Left kidney (tissue), 2 donors: ENCODE data around the gene HAGHL. TPM values are rescaled to one million over a fixed set of nuclear protein-coding genes. Genes with fewer than 3 reads are reported as not detected.

Source experiments
- DNase-seq: peaks from one replicate; pipeline ENCODE4 v3.0.0-alpha.2; 2013
- polyA plus RNA-seq: library from polyadenylated mRNA; unstranded; fragments of 120-200 nt; gene quantifications from one replicate; pipeline ENCODE4 v1.2.1, GENCODE V29; 2013; ENCODE audit not compliant: insufficient read length

The HAGHL gene
- polyA plus RNA-seq, 1 donor: 3.3 TPM

DNA sequence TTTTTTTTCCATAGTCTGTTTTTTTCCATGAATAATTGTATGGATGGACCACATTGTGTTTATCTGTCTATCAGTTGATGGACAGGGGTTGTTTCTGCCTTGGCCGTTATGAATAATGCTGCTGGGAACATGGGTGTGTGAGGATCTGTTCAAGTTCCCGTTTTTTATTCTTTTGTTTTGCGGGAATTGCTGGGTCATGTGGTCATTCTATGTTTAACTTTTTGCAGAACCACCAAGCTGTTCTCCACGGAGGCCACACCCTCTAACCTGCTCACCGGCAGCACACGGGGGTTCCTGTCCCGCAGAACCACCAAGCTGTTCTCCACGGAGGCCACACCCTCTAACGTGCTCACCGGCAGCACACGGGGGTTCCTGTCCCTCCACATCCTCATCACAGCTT, 27.8 kb downstream of the HAGHL start:
- DNase-seq: no peak

DNA sequence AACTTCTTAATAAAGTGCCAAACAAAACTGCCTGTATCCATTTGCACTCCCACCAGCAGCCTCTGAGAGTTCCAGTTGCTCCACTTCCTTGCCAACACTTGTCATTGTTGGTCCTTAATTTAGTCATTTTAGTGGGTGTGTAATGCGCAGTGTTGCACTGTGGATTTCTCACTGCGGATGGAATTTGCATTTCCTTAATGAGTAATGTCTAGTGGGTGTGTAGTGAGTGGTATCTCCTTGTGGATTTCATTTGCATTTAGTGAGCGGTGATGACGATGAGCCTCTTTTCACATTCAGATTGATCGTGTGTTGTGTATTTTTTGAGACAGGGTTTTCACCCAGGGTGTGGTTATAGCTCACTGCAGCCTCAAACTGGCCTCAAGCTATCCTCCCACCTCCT, 29.5 kb downstream of the HAGHL start:
- no peak for DNase-seq

DNA sequence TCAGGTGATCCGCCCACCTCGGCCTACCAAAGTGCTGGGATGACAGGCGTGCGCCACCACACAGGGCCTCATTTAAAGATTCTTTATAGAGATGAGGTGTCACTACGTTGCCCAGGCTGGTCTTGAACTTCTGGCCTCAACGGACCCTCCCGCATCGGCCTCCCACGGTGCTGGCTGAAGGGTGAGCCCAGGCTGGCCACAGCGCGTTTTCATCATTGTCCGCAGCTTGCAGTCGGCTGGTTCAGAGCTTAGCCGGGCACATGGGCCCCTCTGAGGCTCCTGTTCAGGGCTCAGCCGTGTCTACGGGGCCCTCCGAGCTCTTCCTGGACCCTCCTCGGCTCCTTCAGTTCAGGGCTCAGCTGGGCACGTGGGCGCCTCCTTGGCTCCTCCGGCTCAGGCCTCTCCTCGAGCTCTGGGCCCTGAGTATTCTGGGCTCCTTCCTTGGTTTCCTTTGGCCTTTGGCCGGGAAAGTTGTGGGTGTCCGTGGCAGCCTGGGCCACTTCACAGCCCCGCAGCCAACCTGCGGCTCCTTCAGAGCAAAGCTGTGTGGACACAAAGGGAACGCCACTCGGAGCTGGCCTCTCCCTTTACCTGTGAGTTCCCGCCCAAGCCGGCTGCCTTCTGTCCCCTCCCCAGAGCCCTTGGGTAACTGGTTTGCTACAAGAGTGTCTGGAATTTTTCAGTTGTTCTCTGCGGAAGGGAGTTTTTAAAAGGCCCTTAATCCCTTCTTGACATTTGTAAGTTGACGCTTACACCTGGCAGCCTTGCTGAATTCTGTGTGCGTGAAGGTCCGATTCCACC, 32.4 kb downstream of the HAGHL start:
- no peak for DNase-seq

DNA sequence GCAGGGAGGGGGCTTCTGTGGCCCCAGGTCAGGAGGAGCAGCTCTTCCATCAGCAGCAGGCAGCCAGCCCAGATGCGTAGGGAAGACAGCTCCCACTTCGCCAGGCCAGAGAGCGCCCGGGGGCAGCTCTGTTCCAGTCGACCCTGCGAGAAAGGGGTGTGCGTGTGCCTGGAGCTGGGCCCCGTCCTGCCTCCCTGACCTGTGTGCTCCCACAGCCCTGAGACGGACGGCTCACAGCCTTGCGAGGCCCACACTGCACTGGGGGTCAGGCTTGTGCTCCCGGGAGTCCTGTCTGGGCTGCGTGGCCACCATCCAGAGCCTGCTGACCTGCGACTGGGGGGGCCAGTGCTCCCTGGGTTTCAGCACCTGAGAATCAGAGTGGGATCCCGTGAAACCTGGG, 33.2 kb downstream of the HAGHL start:
- no peak for DNase-seq

DNA sequence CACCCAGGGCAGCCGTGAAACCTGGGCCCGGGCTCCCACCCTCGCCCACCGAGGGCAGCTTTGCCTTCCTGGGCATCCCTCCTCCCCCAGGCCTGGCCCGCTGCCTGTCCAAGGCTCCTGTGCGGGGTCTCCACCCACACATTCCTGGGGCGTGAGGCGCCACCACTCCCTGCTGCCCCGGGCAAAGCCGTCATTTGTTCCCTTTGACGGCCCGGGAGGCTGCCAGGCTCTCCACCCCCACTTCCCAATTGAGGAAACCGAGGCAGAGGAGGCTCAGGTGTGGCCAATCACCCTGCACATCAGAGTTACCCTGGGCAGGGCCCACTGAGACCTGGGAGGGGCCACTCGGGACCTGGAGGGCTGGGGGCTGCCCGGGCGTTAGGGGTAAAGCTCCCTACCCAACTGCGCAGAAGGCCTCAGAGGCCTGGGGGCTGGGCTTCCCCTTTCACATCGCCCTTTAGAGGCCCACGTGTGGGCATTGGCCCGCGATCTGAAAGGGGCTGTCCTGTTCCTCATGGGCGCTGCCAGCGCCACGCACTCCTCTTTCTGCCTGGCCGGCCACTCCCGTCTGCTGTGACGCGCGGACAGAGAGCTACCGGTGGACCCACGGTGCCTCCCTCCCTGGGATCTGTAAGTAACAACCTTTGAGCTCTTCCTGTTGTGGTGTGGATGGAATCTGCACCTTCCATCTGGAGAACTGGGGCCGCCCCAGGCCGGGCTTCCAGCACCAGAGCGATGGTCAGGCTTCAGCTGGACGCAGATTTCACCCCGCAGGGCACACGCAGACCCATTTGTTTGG, 33.8 kb downstream of the HAGHL start, which contains the start of gene MSLN:
TSS of gene MSLN (plus strand) at position 190 of the 799 bp plus-strand sequence. CDS start 1,947 bp downstream, outside the sequence.
- DNase-seq: no peak

DNA sequence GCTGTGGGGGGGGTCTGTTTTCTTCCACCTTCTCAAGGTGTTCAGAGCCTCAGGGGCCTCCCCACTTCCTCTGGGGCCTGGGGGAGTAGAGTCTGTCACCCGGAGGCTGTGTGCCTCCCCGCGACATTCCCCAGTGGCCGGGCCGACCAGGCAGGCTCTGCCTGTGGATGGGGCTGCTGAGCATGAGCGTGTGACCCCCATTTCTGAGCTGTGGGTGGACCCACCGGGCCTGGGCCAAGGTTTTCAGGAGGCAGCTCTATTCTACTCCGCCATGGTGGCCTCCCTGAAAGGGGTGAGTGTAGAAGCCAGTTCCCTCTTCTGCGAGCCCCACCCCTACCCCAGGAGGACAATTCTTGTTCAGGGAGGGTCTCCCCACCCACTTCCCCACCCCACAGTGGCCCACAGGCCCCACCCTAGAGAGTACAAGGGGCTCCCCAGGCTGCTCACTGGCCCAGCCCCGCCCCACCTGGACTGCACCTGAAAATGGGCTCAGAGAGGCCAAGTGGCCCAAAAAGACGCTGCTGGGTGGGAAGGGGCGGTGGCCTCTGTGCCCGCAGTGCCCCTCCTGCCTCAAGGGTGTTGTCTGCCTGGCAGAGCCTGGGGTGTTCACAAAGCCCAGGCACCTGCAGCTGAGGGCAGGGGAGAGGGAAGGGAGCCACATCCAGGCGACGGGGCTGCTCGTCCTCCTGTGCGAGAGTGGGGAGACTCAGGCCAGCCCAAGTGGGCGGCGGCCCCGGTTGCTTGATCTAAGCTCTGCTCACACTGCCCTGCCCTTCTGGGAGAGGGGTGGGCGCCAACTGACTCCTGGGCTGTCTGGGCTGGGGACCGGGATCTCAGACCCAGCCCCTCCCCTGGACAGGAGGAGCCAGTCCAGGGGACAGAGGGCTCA, 35.0 kb downstream of the HAGHL start:
- DNase-seq: no peak

DNA sequence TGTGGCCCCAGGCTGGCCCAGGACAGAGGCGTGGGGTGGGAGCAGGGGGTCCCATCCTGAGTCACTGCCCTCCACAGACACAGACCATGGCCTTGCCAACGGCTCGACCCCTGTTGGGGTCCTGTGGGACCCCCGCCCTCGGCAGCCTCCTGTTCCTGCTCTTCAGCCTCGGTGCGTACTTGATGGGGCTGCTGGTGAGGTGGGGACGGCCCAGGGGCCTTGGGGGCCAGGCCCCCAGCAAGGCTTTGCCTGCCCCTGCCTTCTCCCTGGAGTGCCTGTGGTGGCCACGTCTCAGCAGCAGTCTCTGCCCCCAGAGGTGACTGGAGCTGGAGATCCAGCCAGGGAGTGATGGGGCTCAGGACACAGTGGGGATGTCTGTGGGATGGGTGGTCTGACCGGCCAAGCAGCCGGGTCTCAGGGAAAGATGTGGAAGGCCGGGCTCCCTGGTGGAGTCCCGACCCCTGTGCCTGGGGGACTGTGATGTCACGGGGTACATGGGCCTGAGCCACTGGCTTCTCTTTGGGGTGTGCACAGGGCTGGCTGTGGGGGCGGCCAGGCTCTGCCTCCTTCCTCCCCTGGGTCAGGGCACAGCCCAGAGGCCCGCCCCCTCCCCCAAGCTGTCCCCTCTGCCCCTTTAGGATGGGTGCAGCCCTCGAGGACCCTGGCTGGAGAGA, 35.8 kb downstream of the HAGHL start:
- DNase-seq: no peak

DNA sequence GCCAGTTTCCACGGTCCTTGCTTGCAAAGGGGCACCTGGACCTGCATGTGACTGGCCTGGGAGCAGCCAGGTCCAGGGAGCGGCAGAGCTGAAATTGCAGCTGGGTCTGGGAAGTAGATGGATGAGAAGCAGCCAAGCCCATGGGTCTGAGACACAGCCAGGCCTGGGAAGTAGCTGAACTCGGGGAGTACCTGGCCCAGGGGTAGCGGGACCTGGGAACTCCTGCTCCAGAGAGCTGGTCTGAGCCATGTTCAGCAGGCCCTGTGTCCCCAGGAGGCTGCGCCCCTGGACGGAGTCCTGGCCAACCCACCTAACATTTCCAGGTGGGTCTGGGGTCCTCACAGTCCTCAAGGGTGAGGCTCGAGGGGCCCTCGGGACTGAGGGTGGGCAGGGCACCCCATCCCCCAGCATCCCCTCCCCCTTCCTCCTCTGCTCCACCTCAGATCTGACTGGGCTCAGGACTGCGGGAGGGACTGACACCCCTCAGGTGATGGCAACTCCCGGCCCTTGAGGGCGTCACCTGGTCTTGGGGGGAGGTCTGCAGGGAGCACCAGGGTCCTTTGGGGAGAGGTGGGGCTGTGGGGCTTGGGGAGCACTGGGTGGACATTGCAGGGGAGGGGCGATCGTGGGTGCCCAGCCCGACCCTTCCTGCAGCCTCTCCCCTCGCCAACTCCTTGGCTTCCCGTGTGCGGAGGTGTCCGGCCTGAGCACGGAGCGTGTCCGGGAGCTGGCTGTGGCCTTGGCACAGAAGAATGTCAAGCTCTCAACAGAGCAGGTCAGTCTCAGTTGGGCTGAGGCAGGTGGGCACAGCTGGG, 36.7 kb downstream of the HAGHL start:
- DNase-seq: no peak

DNA sequence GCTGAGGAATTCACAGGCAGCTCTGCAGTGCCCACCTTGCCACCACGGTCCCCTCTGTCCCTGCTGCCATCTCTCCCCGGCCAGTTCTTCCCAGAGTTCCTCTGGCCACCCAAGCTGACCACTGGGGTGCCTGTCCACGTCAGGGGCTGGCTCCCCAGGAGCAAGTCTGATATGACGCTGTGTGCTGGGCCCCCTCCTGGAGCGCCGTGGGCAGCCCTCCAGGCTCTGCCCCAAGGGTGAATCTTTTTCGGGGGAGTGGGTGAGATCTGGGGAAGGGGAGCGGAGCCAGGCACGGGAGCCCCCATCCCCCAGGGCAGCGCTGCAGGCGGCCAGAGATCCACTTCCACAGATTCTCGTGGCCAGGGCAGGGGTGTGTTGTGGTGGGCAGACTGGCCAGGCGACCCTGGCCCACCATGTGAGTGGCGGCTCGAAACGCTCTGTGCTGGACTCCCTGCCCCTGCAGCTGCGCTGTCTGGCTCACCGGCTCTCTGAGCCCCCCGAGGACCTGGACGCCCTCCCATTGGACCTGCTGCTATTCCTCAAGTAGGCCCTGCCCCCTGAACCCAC, 37.4 kb downstream of the HAGHL start:
- DNase-seq: no peak

DNA sequence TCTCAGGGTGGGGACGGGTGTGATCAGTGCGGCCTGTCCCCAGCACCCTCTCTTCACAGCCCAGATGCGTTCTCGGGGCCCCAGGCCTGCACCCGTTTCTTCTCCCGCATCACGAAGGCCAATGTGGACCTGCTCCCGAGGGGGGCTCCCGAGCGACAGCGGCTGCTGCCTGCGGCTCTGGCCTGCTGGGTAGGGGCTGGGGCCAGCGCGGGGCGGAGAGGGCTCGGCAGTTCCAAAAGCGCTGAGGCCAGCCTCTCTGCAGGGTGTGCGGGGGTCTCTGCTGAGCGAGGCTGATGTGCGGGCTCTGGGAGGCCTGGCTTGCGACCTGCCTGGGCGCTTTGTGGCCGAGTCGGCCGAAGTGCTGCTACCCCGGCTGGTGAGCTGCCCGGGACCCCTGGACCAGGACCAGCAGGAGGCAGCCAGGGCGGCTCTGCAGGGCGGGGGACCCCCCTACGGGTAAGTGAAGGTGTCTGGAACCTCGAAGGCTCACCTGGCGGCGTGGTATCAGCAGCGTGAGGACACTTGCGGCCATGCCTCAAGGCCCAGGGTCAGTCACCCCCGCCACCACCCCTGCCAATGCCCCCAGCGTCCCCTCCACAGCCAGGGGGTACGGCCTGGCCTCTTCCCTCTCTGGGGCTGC, 38.1 kb downstream of the HAGHL start:
- no peak for DNase-seq

DNA sequence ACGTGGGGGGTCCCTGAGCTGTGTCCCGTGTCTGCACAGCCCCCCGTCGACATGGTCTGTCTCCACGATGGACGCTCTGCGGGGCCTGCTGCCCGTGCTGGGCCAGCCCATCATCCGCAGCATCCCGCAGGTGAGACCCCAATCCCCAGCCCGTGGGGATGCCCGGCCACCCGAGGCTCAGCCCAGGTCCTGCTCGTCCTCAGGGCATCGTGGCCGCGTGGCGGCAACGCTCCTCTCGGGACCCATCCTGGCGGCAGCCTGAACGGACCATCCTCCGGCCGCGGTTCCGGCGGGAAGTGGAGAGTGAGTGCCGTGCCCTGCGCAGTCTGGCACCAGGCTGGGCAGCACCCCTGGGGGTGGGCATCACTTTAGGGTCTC, 38.6 kb downstream of the HAGHL start:
- DNase-seq: no peak

DNA sequence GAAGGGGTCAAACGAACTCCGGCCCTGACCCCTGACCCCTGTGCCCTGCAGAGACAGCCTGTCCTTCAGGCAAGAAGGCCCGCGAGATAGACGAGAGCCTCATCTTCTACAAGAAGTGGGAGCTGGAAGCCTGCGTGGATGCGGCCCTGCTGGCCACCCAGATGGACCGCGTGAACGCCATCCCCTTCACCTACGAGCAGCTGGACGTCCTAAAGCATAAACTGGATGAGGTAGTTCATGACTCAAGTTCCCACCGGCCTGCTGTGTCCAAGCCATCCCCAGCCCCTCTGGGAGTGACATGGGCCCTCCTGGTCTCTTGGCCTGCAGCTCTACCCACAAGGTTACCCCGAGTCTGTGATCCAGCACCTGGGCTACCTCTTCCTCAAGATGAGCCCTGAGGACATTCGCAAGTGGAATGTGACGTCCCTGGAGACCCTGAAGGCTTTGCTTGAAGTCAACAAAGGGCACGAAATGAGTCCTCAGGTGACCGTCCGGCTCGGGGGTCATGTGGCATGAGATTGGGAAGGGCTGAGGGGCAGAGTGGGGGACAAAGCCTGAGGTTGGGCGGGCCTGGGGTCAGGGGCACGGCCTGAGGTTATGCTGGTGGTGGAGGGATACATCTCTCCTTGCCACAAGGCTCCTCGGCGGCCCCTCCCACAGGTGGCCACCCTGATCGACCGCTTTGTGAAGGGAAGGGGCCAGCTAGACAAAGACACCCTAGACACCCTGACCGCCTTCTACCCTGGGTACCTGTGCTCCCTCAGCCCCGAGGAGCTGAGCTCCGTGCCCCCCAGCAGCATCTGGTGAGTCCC, 39.3 kb downstream of the HAGHL start:
- DNase-seq: no peak

DNA sequence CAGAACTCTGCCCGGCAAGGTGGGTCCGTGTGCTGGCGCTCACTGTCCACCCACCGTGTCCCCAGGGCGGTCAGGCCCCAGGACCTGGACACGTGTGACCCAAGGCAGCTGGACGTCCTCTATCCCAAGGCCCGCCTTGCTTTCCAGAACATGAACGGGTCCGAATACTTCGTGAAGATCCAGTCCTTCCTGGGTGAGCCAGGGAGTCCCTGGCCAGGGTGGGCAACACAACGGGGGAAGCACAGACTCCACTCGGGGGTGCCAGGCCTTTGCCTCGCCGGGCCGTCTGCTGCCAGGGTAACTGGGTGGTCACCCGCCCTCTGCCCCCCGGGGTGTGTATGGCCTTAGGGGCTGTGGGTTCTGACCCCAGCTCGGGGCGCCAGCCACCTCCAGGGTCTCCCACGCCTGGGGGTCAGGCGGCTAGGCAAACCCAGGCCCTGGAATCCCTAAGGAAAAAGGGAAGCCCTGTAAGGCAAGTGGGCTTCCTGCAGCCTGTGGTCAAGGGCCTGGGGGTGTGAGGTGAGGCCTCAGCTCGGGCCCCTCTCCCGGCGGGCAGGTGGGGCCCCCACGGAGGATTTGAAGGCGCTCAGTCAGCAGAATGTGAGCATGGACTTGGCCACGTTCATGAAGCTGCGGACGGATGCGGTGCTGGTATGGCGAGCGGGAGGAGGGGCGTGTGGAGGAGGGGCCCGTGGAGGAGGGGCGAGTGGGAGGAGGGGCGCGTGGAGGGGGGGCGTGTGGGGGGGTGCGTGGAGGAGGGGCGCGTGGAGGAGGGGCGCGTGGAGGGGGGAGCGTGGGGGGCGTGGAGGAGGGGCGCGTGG, 40.1 kb downstream of the HAGHL start:
- DNase-seq: no peak

DNA sequence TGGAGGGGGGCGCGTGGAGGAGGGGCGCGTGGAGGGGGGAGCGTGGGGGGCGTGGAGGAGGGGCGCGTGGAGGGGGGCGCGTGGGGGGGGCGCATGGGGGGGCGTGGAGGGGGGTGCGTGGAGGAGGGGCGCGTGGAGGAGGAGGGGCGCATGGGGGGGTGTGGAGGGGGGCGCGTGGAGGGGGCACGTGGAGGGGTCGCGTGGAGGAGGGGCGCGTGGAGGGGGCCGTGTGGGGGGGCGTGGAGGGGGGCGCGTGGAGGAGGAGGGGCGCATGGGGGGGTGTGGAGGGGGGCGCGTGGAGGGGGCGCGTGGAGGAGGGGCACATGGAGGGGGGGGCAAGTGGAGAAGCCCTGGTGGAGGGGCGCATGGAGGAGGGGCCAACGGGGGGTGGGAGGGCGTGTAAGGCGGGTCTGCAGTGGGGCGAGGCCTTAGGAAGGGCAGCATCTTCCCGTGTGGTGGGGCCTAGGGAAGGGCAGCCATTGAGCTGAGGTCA, 40.9 kb downstream of the HAGHL start:
- no peak for DNase-seq

DNA sequence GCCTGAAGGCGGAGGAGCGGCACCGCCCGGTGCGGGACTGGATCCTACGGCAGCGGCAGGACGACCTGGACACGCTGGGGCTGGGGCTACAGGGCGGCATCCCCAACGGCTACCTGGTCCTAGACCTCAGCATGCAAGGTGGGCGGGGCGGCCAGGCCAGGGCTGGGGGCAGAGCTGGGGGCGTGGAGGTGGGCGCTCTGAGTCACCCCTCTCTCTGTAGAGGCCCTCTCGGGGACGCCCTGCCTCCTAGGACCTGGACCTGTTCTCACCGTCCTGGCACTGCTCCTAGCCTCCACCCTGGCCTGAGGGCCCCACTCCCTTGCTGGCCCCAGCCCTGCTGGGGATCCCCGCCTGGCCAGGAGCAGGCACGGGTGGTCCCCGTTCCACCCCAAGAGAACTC, 41.5 kb downstream of the HAGHL start:
- no peak for DNase-seq

DNA sequence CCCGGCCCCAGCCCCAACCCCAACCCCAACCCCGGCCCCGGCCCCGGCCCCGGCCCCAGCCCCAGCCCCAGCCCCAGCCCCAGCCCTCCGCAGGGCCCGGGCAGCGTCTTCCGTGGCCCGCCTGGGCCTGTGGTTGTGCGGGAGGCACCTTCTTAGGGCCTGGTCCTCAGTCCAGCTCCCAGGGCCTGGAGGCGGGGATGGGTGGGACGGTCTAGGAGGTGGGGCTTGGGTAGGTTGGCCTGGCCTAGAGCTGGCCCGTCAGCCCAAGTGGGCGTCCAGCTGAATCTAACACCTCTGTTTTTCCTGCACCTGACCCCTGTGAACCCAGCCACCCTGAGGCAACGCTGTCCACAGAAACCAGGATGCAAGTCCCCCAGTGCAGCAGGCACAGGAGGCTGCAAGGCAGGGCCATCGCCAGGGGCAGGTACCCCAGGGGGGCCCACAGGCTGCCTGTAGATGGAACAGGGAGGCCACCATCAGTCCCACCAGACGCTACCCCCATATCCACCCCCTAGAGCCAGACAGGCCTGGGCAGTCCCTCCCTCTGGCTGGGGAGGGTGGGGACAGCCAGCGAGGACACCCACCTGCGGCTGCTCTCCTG, 42.4 kb downstream of the HAGHL start:
- DNase-seq: no peak

DNA sequence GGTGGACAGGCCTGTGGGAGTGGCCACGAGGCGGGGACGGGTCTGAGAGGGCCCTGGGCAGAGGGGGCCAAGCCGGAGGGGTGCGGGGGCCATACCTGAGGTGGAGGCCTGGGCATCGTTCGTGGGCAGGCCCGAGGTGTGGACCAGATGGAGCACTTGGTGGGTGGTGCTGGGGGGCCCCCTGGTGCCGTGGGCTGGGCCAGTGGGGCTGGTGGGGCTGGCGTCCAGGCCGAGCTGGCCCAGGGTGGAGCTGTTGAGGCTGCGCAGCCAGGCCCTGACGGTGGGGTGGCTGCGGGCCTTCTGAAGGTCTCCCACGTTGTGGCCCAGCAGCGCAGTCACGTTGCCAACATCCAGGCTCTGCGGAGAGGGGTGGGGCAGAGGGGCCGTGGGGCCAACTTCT, 43.0 kb downstream of the HAGHL start:
- no peak for DNase-seq

DNA sequence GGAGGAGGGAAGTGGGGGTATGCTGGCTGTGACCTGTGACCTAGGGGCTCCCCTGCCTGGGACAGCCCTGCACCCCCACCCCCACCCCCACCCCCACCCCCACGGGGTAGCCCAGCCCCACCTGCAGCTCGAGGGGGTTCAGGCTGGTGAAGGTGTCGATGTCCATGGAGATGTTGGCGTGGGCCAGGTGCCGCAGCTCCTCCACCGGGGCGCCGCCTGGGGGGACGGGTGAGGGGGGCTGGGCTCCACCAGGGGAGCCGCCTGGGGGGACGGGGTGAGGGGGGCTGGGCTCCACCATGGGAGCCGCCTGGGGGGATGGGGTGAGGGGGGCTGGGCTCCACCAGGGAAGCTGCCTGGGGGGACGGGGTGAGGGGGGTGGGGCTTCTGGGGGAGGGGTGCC, 43.5 kb downstream of the HAGHL start:
- DNase-seq: no peak
